Stimulated activated effector memory CD8-positive, alpha-beta T cell treated with anti-CD3 and anti-CD28 coated beads, Interleukin-12 subunit alpha, Interleukin-12 subunit beta, amount 100 ng/mL, for 72 hours (primary cell): Measurements from ENCODE around the gene CYTH2.
"Not testable (repeated sequence)": the region's sequence is repeated elsewhere in the genome, so short reads cannot be mapped to it uniquely, and the experiment has no call there.

Experiments used
- ATAC-seq: fragments of 150-1000 bp; cut with Tn5 transposase; 2 replicates; pipeline ENCODE4 v1.10.0; 2021
- DNase-seq, 2 donors: peaks; one replicate each; pipeline ENCODE4 v3.0.0; 2021 to 2022; ENCODE audit warnings: low spot score in 2 of 2
- H3K27ac Mint-ChIP-seq: one replicate; pipeline ENCODE4 v1.8.0; 2022; ENCODE audit warnings: mild to moderate bottlenecking, mixed read lengths
- H3K36me3 Mint-ChIP-seq: one replicate; pipeline ENCODE4 v1.8.0; 2022; ENCODE audit warnings: mild to moderate bottlenecking, mixed read lengths
- H3K4me1 Mint-ChIP-seq: one replicate; pipeline ENCODE4 v1.8.0; 2022; ENCODE audit warnings: mixed read lengths
- H3K4me3 Mint-ChIP-seq: one replicate; pipeline ENCODE4 v1.8.0; 2022; ENCODE audit warnings: mild to moderate bottlenecking, mixed read lengths
- H3K9me3 Mint-ChIP-seq: one replicate; pipeline ENCODE4 v1.8.0; 2022; ENCODE audit warnings: mixed read lengths

CYTH2 gene

DNA sequence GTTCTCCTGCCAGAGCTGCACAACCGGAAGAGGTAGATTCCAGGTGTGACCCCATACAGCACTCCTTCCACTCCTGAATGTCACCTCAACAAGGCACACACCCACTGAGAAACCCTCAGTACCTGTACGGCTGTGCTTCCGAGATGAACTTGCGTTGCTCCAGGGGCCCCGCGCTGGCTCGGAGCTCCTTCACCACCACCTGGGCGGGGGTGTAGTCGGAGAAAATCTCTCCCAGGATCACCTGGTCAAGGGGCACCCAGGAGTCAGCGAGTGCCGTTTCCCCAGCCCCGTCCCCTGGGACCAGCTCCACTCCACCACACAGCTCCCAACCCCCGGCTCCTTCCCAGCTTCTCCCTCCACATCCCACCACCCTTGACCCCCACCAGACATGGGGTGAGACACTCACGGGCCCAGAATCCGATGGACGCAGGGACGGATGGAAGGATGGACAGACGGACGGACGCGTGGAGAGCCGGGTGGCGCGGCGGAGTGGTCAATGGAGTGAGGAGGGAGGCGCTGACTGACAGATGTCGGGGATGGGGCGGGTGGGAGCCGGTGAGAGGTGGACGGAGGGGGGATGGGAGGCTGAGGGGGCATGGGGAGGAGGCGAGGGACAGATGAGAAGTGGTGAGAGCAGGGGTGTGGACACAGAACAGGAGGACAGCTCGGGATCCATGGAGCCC is 39.7 kb downstream of the CYTH2 start:
- no peaks in the 10 kb centered on the region for H3K9me3 Mint-ChIP-seq
- H3K36me3 Mint-ChIP-seq: no peaks in the 10 kb centered on the region
- no peak overlapping the region for H3K4me3 Mint-ChIP-seq
- DNase-seq (no peak), ATAC-seq (no peak)
- H3K4me1 Mint-ChIP-seq: peaks cover 17% of the 10 kb centered on the region
- H3K27ac Mint-ChIP-seq: no peak overlapping the region

DNA sequence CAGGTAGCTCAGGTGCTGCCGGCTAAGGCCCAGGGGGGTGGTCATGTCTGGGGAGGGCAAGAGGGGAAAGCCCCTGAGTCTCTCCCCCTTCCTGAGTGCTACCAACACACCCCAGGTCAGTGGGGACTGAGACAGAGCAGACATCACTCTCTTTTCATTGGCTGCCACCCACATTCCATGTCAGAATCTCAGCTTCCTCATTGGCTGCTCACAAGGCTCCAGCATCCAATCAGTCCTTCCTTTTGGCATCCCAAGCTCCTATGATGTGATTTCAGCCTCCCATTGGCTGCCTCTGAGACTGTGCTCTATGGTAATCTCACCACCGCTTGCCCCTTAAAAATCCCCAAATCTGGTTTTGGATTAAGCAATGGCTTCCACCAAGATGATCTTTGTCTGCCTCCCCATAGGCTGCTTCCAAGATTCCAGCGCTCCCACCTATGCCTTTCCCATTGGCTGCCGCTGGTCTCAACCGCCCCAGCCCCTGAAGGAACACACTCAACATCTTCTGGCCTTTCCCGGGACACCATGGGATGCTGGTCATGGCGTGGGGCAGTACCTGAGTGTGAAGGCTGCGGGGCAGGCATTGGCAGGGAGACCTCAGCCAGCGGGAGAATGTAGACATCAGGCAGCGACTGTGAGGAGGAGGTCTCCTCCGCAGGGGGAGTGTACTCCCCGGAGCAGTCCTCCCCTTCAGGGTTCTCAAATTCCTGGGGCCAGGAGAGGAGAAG is 40.5 kb downstream of the CYTH2 start:
- Mint-ChIP-seq H3K4me3 (no peak overlapping the region), H3K36me3 (no peaks in the 10 kb centered on the region), H3K4me1 (peaks cover 21% of the 10 kb centered on the region), H3K9me3 (no peaks in the 10 kb centered on the region), H3K27ac (peak overlapping the region; percentile 35)
- DNase-seq: no peak
- ATAC-seq: no peak

DNA sequence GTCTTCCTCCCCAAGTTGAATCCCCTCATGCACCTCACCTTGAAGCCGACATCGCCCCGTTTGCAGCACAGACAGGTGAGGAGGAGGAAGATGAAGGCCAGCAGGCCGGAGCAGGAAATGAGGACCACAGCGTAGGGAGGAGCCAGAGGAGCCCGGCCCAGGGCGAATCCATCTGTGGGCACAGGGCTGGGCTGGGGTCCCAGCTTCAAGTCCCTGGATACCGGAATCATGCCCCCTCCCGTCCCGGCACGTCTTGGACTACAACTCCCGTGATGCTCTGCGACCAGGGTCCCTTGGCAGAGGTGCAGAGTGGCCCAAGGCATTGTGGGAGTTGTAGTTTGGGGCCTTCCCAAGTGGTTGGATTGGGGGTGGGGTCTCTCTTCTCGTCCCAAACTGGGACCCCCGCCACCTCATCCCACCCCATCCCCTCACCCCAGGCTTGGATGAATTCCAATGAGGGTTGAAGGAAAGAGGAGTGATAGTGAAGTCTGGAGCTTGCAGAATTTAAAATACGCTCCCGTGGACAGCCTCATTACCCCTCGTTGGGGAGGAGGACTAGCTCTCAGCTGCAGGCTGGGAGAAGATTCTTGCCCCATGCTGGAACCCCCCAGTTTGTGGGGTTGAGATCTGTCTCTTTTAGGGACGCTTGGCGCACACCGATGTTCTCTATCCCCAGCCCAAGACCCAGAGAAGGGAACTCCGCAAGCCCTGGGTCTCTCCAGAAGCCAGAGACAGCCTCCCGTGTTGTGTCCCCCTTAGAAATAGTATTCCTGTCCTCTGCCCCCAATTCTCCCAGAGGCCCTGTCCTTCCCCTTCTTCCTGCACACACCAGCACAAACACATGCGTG is 41.5 kb downstream of the CYTH2 start:
- H3K4me3 Mint-ChIP-seq: no peak overlapping the region
- ATAC-seq: peak; percentile 72
- H3K27ac Mint-ChIP-seq: peak overlapping the region; percentile 35
- H3K4me1 Mint-ChIP-seq: peaks cover 21% of the 10 kb centered on the region
- H3K9me3 Mint-ChIP-seq: no peaks in the 10 kb centered on the region
- H3K36me3 Mint-ChIP-seq: no peaks in the 10 kb centered on the region
- DNase-seq: peak in 1 of 2 donors; percentile 88

DNA sequence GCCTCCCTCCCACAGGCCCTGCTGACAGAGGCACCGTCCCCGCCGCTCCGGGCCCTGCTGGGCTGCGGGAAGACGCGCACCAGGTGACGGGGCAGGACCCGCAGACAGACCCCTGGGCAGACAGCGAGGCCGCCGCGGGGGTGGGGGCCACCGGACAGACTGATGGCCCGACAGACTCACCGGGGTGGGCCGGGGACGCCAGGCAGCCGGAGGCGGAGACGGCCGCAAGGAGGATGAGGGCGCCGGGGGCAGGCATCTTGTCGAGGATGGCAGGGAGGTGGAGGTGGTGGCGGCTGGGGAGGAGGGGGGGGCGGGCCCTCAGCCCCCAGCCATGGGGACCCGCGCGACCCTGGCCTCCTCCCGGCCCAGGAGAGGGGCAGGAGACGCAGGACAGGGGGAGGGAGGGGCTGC is 42.2 kb downstream of the CYTH2 start:
- Mint-ChIP-seq H3K36me3 (no peaks in the 10 kb centered on the region), H3K9me3 (no peaks in the 10 kb centered on the region), H3K27ac (no peak overlapping the region), H3K4me1 (peaks cover 21% of the 10 kb centered on the region), H3K4me3 (no peak overlapping the region)
- DNase-seq: no peak
- peak; percentile 17 for ATAC-seq

DNA sequence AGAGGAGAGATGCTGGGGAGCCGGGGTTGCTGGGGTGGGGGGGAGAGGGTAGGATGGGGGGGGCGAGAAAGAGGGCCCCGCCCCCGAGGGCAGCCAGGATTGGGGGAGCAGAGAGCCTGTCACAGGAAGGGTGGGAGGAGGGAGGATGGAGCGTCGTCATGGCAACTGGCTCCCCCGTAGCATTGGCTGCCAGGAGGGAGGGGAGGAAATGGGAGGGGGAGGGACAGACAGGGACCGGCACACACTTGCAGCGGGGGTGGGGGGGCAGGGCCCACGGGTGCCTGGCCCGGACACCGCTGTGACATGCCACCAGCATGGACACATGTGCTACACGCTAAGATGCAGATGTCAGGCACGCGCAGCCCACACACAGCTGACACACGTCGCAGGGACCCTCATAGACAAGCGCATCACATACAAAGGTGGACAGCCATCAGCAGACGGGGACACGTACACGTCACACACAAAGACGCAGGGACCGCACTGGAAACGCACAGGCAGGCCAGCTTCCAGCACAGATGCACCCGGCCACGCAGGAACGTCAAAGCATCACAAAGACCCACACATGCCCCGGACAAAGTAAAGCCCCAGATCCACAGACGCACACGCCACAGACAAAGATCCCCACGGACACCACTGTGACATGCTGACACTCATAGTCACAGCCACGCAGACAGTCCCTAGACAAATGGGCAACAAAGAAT is 42.8 kb downstream of the CYTH2 start, which contains the start of gene LMTK3:
Gene LMTK3 (minus strand): TSS at position 36 of the 704 bp plus-strand sequence. CDS start 259 bp downstream, outside the sequence.
- H3K4me1 Mint-ChIP-seq: peaks cover 21% of the 10 kb centered on the region
- ATAC-seq (peak; percentile 57), DNase-seq (peak in 1 of 2 donors; percentile 86)
- H3K4me3 Mint-ChIP-seq: no peak within 1 kb of the TSS
- H3K36me3 Mint-ChIP-seq: no peaks in the 10 kb centered on the region
- peak within 1 kb of the TSS; percentile 35 for H3K27ac Mint-ChIP-seq
- H3K9me3 Mint-ChIP-seq: no peaks in the 10 kb centered on the region

DNA sequence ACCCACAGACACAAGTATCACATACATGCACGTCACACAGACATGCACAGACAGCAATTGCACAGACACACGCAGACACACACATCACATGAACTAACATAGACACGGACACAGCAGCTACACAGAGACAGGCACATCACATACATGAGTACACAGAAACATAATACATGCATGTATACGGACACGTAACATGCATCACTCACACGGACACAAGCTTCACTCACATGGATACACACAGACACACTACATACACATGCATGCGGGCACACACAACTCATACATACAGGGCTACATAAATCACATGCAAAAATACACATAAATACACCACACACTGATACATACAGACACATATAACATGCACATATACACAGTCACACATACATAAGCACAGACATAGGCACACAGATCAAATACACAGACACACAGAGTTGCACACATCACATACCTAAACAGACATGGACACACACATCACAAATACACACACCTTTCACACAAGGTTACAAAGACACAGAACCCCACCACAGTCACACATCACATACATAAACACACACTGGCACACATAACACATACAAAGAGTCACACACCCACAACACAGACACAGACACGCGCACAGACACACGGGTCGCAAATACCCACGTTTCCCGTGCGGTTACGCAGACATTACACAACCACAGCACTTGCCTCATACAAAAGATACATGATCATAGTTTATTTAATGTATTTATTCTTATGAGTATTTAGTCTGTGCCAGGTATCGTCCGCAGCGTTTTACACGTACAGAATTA is 43.5 kb downstream of the CYTH2 start:
- DNase-seq (peak in 1 of 2 donors; percentile 48), ATAC-seq (no peak)
- Mint-ChIP-seq H3K4me1 (peaks cover 21% of the 10 kb centered on the region), H3K9me3 (no peaks in the 10 kb centered on the region), H3K27ac (no peak overlapping the region), H3K4me3 (no peak overlapping the region), H3K36me3 (no peaks in the 10 kb centered on the region)

DNA sequence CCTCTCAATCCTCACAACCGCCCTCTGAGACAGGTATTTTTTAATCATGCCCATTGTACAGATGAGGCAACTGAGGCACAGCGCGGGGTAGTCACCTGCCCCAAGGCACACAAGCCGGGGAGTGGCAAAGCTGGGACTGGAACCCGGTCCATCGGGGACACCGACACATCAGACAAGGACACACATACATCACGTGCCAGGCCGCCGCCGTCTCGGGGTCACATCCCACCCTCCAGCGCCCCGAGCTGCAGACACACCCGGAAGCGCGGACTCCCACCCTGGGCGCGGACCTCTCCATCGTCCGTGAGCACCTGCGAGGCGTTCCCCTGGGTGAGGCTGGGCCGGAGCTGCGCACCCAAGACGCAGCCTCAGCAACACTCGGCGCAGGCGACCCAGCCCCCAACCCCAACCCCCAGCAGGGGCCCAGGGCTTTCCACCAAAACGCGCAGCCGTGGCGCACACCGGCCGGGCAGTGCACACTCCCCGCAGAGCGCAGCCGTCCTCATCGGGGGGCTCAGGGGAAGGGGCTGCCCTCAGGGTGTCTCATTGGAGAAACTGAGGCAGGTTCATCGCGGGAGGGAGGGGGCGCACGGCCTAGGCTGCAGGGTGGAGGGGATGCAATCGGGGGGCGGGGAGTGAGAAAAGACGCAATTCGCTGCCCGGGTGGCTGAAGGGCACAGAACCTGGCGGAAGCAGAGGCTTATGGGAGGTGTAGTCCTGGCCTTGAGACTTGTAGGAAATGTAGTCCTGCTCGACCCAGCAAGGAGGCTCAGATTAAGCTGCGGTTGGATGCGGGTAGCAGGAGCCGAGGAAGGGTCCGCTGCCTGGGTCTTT is 44.3 kb downstream of the CYTH2 start:
- Mint-ChIP-seq H3K9me3 (no peaks in the 10 kb centered on the region), H3K27ac (peak overlapping the region; percentile 19), H3K36me3 (no peaks in the 10 kb centered on the region), H3K4me3 (no peak overlapping the region), H3K4me1 (peaks cover 21% of the 10 kb centered on the region)
- DNase-seq (peak in 1 of 2 donors; percentile 82), ATAC-seq (peak; percentile 82)

DNA sequence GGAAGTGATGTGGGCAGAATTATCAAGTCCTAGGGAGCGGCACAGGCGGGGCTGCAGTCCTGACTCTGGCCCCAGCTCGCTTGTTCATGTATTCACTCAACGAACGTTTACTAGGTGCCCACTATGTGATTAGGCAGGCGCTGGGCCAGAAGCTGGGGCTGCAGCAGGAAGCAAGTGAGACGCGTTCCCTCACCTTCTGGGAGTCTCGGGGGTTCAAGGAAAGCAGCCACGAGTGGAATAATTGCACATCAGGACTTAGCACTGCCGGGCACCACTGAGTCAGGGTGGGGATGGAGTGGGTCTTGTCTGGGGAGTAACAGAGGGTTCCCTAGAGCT is 44.9 kb downstream of the CYTH2 start:
- Mint-ChIP-seq H3K4me3 (no peak overlapping the region), H3K4me1 (peaks cover 21% of the 10 kb centered on the region), H3K36me3 (no peaks in the 10 kb centered on the region), H3K27ac (peak overlapping the region; percentile 19), H3K9me3 (no peaks in the 10 kb centered on the region)
- no peak for ATAC-seq
- no peak for DNase-seq

DNA sequence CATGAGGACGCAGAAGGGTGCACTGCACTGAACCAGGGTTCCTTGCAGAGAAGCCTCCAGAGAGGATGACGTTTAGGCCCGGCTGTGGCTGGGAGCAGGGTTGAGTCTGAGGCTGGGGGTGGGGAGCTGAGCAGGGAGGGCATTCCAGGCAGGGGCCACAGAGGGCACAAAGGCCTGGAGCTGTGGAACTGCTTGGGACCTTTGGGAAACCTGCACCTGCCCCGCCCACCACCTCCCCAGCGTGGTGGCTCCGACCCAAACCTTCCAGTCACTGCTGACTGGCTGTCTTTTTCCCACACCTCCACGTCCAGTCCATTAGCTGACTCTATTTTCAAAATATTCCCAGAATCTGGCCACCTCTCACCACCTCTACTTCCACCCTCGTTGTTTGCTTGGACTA is 47.4 kb downstream of the CYTH2 start:
- H3K27ac Mint-ChIP-seq: no peak overlapping the region

DNA sequence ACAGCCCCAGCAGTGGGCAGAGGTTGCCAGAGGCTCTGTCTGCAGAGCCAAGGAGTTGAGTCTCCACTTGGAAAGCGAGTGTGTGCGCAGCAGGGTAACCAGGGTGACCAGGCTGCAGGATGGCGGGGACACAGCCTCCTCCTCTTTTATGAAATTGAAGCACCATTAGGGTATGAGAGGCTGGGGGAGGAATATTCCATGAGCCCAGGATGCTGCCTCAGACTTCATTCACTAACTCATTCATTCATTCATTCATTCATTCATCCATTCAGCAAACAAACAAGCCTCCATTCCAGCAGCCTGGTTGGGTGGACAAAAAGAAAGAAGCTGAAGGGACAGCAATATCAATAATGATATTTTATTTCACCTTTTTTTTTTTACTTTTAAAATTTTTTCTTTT is 49.0 kb downstream of the CYTH2 start:
- Mint-ChIP-seq H3K4me3 (no peak overlapping the region), H3K27ac (no peak overlapping the region), H3K4me1 (peaks cover 7% of the 10 kb centered on the region), H3K36me3 (no peaks in the 10 kb centered on the region), H3K9me3 (no peaks in the 10 kb centered on the region)
- no peak for DNase-seq
- ATAC-seq: no peak

More for the DNA sequence above, 47.4 kb downstream of the CYTH2 start:
- H3K36me3 Mint-ChIP-seq: no peaks in the 10 kb centered on the region
- H3K4me1 Mint-ChIP-seq: peaks cover 7% of the 10 kb centered on the region
- no peak for ATAC-seq
- no peaks in the 10 kb centered on the region for H3K9me3 Mint-ChIP-seq
- DNase-seq: no peak
- no peak overlapping the region for H3K4me3 Mint-ChIP-seq

DNA sequence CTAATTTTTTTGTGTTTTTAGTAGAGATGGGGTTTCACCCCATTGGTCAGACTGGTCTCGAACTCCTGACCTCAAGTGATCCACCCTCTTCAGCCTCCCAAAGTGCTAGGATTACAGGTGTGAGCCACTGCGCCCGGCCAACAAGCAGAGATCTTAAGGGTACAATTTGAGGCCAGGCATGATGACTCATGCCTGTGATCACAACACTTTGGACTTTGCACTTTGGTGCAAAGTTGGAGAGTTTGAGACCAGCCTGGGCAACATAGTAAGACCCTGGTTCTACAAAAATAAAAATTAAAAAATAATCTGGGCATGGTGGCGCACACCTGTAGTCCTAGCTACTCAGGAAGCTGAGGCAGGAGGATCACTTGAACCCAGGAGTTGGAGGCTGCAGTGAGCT is 50.3 kb downstream of the CYTH2 start:
- not testable (repeated sequence) for H3K9me3 Mint-ChIP-seq, H3K4me1 Mint-ChIP-seq, H3K27ac Mint-ChIP-seq, H3K36me3 Mint-ChIP-seq, H3K4me3 Mint-ChIP-seq, ATAC-seq, DNase-seq

DNA sequence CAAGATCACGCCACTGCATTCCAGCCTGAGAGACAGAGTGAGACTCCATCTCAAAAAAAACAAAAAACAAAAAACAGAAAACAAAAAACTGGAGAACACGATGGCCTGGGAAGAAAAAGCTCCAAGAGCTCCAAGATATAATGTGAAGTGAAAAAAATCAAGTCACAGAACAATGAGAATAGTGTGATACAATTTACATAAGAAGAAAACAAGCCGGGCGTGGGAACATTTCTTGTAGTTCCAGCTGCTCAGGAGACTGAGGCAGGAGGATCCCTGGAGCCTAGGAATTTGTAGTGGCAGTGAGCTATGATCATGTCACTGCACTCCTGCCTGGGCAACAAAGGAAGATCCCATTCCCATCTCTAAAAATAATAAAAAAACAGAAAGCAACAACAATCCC is 51.0 kb downstream of the CYTH2 start:
- H3K27ac Mint-ChIP-seq: no peak overlapping the region
- ATAC-seq: no peak
- no peaks in the 10 kb centered on the region for H3K9me3 Mint-ChIP-seq
- H3K4me3 Mint-ChIP-seq: no peak overlapping the region
- no peaks in the 10 kb centered on the region for H3K36me3 Mint-ChIP-seq
- no peaks in the 10 kb centered on the region for H3K4me1 Mint-ChIP-seq
- DNase-seq: no peak

DNA sequence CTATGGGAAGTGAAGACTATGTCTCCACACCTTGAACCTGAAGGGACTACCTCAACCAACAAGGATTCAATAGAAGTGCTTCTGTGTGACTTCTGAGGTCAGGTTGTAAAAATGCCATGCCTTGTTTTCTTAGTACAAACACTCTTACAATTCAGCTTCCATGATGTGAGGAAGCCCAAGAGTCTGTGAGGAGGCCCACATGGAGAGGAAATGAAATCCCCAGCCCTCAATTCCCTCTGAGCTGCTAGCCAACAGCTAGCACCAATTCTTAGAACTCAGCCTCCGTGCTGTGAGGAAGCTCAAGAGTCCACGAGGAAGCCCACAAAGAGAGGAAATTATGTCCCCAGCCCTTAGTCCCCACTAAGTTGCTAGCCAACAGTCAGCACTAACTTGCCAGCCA is 55.1 kb downstream of the CYTH2 start:
- no peak overlapping the region for H3K4me3 Mint-ChIP-seq
- H3K9me3 Mint-ChIP-seq: peaks cover 11% of the 10 kb centered on the region
- no peaks in the 10 kb centered on the region for H3K36me3 Mint-ChIP-seq
- H3K27ac Mint-ChIP-seq: no peak overlapping the region
- no peak for ATAC-seq
- DNase-seq: no peak
- no peaks in the 10 kb centered on the region for H3K4me1 Mint-ChIP-seq

DNA sequence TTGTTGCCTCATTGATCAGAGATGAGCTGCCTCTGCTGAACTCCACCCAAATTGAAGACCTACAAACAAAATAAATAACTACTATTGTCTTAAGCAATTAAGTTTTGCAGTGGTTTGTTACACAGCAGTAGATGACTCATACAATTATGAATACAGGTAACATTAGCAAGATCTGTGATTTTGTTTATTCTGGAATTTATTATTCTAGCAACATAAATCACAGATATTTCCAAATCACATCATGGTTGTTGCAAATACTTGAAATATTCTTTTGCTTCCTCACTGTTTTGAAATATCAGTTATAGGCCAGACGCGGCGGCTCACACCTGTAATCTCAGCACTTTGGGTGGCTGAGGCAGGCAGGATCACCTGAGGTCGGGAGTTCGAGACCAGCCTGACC is 55.6 kb downstream of the CYTH2 start:
- Mint-ChIP-seq H3K4me1 (no peaks in the 10 kb centered on the region), H3K4me3 (no peak overlapping the region), H3K36me3 (no peaks in the 10 kb centered on the region), H3K27ac (no peak overlapping the region), H3K9me3 (peaks cover 11% of the 10 kb centered on the region)
- ATAC-seq (no peak), DNase-seq (no peak)
